Esophagus muscularis mucosa (tissue), 4 donors: ENCODE measurements around the gene SLX4IP. TPM values are rescaled to one million over a fixed set of nuclear protein-coding genes. Genes with fewer than 3 reads are reported as not detected.

Experiments used
- DNase-seq: peaks from one replicate; pipeline ENCODE4 v3.0.0-alpha.2; 2017; ENCODE audit errors: extremely low spot score
- H3K27ac ChIP-seq, 4 donors: fragments of 200-600 bp; sonication (generic); replicated peaks in 1 of 4; 1 replicate in 3 of 4; 2 replicates in 1 of 4; pipeline ENCODE4 v1.5.1; 2016 to 2019; ENCODE audit warnings: mild to moderate bottlenecking in 1 of 4
- H3K27me3 ChIP-seq, 4 donors: fragments of 200-600 bp; sonication (generic); one replicate each; pipeline versions ENCODE4 v1.5.1 to v1.6.0; 2016 to 2019
- H3K36me3 ChIP-seq, 4 donors: fragments of 200-600 bp; sonication (generic); one replicate each; pipeline ENCODE4 v1.5.1; 2016 to 2019
- H3K4me1 ChIP-seq, 4 donors: fragments of 200-600 bp; sonication (generic); one replicate each; pipeline ENCODE4 v1.5.1; 2016 to 2019
- H3K4me3 ChIP-seq, 4 donors: fragments of 200-600 bp; sonication (generic); 1 replicate in 2 of 4; 2 replicates in 2 of 4; pipeline ENCODE4 v1.5.1; 2016 to 2019; ENCODE audit warnings: mild to moderate bottlenecking in 4 of 4, moderate library complexity in 1 of 4
- H3K9me3 ChIP-seq, 4 donors: fragments of 200-600 bp; sonication (generic); 1 replicate in 3 of 4; 2 replicates in 1 of 4; pipeline ENCODE4 v1.5.1; 2016 to 2019
- EP300 ChIP-seq: sonication (generic); formaldehyde crosslinking; IDR thresholded peaks from one replicate; pipeline ENCODE4 v1.6.1; 2017; ENCODE audit warnings: antibody characterized with exemption
- POLR2A ChIP-seq: fragments of 450-650 bp; IDR thresholded peaks from one replicate; pipeline ENCODE4 v1.6.1; 2017; ENCODE audit warnings: antibody characterized with exemption, moderate library complexity, mild to moderate bottlenecking, low read depth
- POLR2AphosphoS5 ChIP-seq, 2 donors: sonication (generic); formaldehyde crosslinking; IDR thresholded peaks; one replicate each; pipeline ENCODE4 v1.6.1; 2017; ENCODE audit warnings: antibody characterized with exemption in 2 of 2
- WGBS: methylation state at CpG from one replicate; pipeline ENCODE4 v1.1.5; 2018; 5-methylcytosine and 5-hydroxymethylcytosine counted together
- intact Hi-C: fragments of 100-400 bp; cut with DNase I; formaldehyde crosslinking; loops from one replicate; pipeline ENCODE4 v1.15.1; 2023
- total RNA-seq, 4 donors: library from RNA; depleted of rRNA; stranded (reverse); fragments of >200 nt; gene quantifications; one replicate each; pipeline versions ENCODE4 v1.1.0 to v1.2.1, GENCODE V29; 2016
- TF ChIP-seq, protein P1 (sequence below), 3 experiments: fragments of 200-600 bp in 2 of 3; fragments of 450-650 bp in 1 of 3; sonication (generic) in 2 of 3; IDR thresholded peaks; one replicate each; pipeline ENCODE4 v1.5.1; 2017 to 2019; ENCODE audit warnings: antibody characterized with exemption in 3 of 3, mild to moderate bottlenecking in 2 of 3, moderate library complexity in 1 of 3

SLX4IP gene
- total RNA-seq, 4 donors from 2014 or later = 1.2 to 2.1 (median 1.5) TPM

DNA sequence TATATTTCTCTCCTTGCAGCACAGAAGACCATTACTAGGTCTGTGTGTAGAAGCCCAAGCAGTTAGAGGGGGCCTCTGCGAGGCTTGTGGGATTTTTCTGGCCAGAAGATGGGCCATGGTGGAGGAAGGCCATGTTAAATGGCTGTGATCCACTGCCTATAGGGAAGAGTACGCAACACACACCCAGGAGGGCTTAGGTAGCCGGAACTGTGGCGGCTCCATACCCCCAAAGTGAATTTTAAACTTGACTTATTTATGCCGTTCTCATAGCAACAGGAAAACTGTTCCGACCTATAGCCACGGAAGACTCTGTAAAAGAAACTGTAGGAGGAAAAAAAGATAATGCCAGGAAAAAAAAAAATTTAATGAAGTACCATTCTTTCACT, 69.5 kb downstream of the SLX4IP start:
- Histone ChIP-seq H3K27me3 (no peaks in the 10 kb centered on the region), H3K9me3 (no peaks in the 10 kb centered on the region), H3K27ac (peak overlapping the region; percentile 49 to 70 (median 54)), H3K4me1 (peaks cover 20 to 41% (median 38%) of the 10 kb centered on the region in 4 donors), H3K4me3 (no peak overlapping the region), H3K36me3 (no peaks in the 10 kb centered on the region)
- 88% methylated on average over 7 of the region's 7 CpGs for whole genome bisulfite sequencing
- TF ChIP-seq POLR2AphosphoS5 (IDR thresholded peaks at IDR 0.05) = no peak
- TF ChIP-seq, protein P1, sequence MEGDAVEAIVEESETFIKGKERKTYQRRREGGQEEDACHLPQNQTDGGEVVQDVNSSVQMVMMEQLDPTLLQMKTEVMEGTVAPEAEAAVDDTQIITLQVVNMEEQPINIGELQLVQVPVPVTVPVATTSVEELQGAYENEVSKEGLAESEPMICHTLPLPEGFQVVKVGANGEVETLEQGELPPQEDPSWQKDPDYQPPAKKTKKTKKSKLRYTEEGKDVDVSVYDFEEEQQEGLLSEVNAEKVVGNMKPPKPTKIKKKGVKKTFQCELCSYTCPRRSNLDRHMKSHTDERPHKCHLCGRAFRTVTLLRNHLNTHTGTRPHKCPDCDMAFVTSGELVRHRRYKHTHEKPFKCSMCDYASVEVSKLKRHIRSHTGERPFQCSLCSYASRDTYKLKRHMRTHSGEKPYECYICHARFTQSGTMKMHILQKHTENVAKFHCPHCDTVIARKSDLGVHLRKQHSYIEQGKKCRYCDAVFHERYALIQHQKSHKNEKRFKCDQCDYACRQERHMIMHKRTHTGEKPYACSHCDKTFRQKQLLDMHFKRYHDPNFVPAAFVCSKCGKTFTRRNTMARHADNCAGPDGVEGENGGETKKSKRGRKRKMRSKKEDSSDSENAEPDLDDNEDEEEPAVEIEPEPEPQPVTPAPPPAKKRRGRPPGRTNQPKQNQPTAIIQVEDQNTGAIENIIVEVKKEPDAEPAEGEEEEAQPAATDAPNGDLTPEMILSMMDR (IDR thresholded peaks at IDR 0.05) = no peak
- intact Hi-C loops = no loop called here
- no peak for DNase-seq

DNA sequence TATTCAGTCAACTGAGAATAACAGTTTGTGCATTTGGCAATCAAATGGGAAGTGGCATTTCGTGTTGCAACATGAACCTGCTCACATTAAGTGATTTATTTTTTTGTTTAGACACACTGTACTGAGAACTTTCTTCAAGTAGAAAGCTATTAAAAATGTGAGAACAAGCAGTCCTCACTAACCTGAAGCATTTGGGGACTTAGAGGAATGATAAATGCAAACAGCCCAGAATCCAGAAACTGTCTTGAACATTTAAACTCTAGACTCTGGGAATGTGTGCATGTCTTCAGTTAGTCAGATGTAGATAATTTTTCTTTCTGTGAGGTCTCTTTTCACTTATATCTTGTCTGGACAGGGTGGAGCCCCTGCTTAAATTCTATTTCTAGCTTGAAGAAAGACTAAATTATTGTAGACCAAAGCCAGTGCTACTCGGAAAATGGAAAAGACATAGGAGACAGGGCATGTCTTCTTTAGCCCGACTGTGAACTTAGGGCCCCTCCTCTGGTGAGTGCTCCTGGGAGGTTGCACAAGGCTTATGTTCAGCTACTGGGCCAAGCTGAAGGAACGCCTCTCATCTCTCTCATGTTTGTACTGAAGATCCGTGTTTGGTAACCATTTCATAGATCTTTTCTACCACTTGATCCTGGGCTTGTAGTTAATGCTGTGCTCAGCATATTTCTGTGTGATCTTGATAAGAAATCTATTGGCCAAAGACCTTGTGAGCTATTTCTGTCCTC, 70.1 kb downstream of the SLX4IP start:
- intact Hi-C loops = no loop called here
- TF ChIP-seq POLR2A = no peak
- peak in 1 of 2 donors; percentile 42 for TF ChIP-seq POLR2AphosphoS5 (IDR thresholded peaks at IDR 0.05)
- TF ChIP-seq, protein P1 (IDR thresholded peaks at IDR 0.05) = no peak
- no peak for TF ChIP-seq EP300
- WGBS = 43% methylated on average over 5 of the region's 5 CpGs

DNA sequence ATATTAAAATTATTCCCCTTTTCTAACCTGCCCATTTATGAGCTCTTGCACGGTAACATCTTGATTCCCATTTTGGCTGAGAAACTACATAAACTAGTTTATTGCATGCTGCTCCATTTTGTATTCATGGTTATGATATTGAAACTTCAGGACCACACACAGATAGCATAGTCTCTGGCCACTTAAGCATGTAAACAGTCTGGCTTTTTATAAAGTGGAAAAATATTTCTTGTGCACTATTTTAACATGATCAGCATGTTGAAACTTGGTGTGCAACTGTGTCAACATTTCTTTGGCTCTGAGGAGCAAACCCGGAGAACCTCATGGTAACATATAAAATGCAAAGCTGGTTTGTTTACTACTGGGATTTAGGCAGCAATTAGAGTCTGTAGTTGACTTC, 70.7 kb downstream of the SLX4IP start:
- Histone ChIP-seq H3K4me1 (peaks cover 21 to 44% (median 41%) of the 10 kb centered on the region in 4 donors), H3K27ac (peak overlapping the region; percentile 26 to 71 (median 64)), H3K9me3 (no peaks in the 10 kb centered on the region), H3K27me3 (no peaks in the 10 kb centered on the region), H3K4me3 (no peak overlapping the region), H3K36me3 (no peaks in the 10 kb centered on the region)
- DNase-seq = no peak
- TF ChIP-seq POLR2A (no peak), POLR2AphosphoS5 (IDR thresholded peaks at IDR 0.05) (no peak), EP300 (no peak)
- TF ChIP-seq, protein P1 (IDR thresholded peaks at IDR 0.05) = no peak
- WGBS = 75% methylated on average over 2 of the region's 2 CpGs
- intact Hi-C loops = no loop called here

More for the DNA sequence above, 70.1 kb downstream of the SLX4IP start:
- H3K4me1 ChIP-seq = peaks cover 20 to 42% (median 38%) of the 10 kb centered on the region in 4 donors
- H3K27ac ChIP-seq = peak overlapping the region; percentile 49 to 71 (median 64)
- H3K27me3 ChIP-seq = no peaks in the 10 kb centered on the region
- no peaks in the 10 kb centered on the region for H3K36me3 ChIP-seq
- H3K9me3 ChIP-seq = no peaks in the 10 kb centered on the region
- no peak overlapping the region for H3K4me3 ChIP-seq
- DNase-seq = no peak

DNA sequence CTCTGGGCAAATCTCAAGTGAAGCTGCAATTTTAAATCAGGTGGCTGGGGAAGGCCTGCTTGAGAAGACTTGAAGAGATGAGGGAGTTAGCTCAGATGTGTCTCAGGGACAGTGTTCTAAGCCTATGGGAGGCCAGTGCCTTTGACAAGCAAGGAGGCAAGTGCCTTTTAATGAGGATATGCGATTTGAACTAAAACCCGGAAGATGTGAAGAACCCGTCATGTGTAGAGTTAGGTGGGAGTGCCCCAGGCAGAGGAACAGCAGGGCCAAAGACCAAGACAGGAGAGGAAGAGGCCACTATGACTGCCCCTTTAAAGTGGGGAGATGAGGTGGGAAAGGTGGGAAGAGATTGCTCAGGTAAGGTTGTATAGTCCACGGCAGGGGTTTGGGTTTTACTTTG, 71.9 kb downstream of the SLX4IP start:
- Histone ChIP-seq H3K4me3 (no peak overlapping the region), H3K9me3 (no peaks in the 10 kb centered on the region), H3K27me3 (no peaks in the 10 kb centered on the region), H3K36me3 (no peaks in the 10 kb centered on the region), H3K27ac (no peak overlapping the region), H3K4me1 (peaks cover 33 to 56% (median 53%) of the 10 kb centered on the region in 4 donors)
- intact Hi-C loops = no loop called here
- WGBS = 97% methylated on average over 4 of the region's 4 CpGs
- TF ChIP-seq POLR2A (no peak), EP300 (no peak), POLR2AphosphoS5 (IDR thresholded peaks at IDR 0.05) (no peak)
- TF ChIP-seq, protein P1 (IDR thresholded peaks at IDR 0.05) = no peak
- no peak for DNase-seq
